ENCODE results near the gene LSM12.

- TF ChIP-seq CTCF (conservative IDR thresholded peaks at IDR 0.05; ENCODE audit: low read length) (no peak), EZH2phosphoT487 (IDR thresholded peaks at IDR 0.05; ENCODE audit: borderline replicate concordance, low read depth, low read length) (no peak)
Observed at GRCh38 chr17:44038604-44039011, 27.9 kb downstream of the LSM12 start.

Measured in OCI-LY7 (cell line).